Right lobe of liver (tissue), 6 donors: ENCODE results near the gene SLC2A11. TPM values are rescaled to one million over a fixed set of nuclear protein-coding genes. Genes with fewer than 3 reads are reported as not detected.

ENCODE experiments used
- ATAC-seq, 4 donors: fragments of 200-7000 bp; cut with Tn5 transposase; one replicate each; pipeline ENCODE4 v1.9.1; 2020; ENCODE audit warnings: mild to moderate bottlenecking in 4 of 4, moderate library complexity in 4 of 4
- DNase-seq, 3 donors: peaks; one replicate each; pipeline ENCODE4 v3.0.0-alpha.2; 2020
- H3K27ac ChIP-seq, 3 donors: fragments of 200-600 bp; one replicate each; pipeline ENCODE4 v1.8.0; 2022
- H3K27me3 ChIP-seq, 2 donors: fragments of 200-600 bp; one replicate each; pipeline ENCODE4 v1.8.0; 2022
- H3K36me3 ChIP-seq, 4 donors: fragments of 200-600 bp; sonication (generic) in 1 of 4; one replicate each; pipeline versions ENCODE4 v1.5.1 to v1.8.0; 2017 to 2022; ENCODE audit warnings: control low read depth in 1 of 4
- H3K4me1 ChIP-seq, 4 donors: fragments of 200-600 bp; sonication (generic) in 1 of 4; one replicate each; pipeline versions ENCODE4 v1.5.1 to v1.8.0; 2017 to 2022; ENCODE audit warnings: control low read depth in 1 of 4
- H3K4me3 ChIP-seq, 3 donors: fragments of 200-600 bp; one replicate each; pipeline ENCODE4 v1.8.0; 2022
- H3K9me3 ChIP-seq, 4 donors: fragments of 200-600 bp; sonication (generic) in 1 of 4; one replicate each; pipeline versions ENCODE4 v1.5.1 to v1.8.0; 2017 to 2022; ENCODE audit warnings: control low read depth in 1 of 4
- CTCF ChIP-seq, 4 donors: fragments of 200-600 bp in 3 of 4; fragments of 450-650 bp in 1 of 4; IDR thresholded peaks; one replicate each; pipeline versions ENCODE4 v1.5.1 to v1.8.0; 2016 to 2022; ENCODE audit warnings: antibody characterized with exemption in 4 of 4, mild to moderate bottlenecking in 2 of 4
- POLR2A ChIP-seq: fragments of 450-650 bp; IDR thresholded peaks from one replicate; pipeline ENCODE4 v1.6.1; 2017; ENCODE audit warnings: antibody characterized with exemption, mild to moderate bottlenecking
- WGBS: methylation state at CpG from one replicate; pipeline ENCODE4 v1.1.6; 2018; ENCODE audit warnings: low coverage, low lambda C conversion rate; ENCODE audit not compliant: insufficient coverage; ENCODE audit errors: missing lambda C conversion rate; 5-methylcytosine and 5-hydroxymethylcytosine counted together
- intact Hi-C, 2 donors: fragments of 100-400 bp; cut with DNase I; formaldehyde crosslinking; loops; one replicate each; pipeline versions ENCODE4 v1.11.2 to v1.14.1; 2022
- total RNA-seq, 6 experiments: library from RNA; depleted of rRNA in 2 of 6; stranded (reverse); fragments of >200 nt in 2 of 6; fragmentation: NEBNext Ultra II Directional in 3 of 6; extraction: Animal tissue kit (Norgen Biotek cat#: 25700) in 3 of 6; gene quantifications; one replicate each; pipeline versions ENCODE4 v1.1.0 to v1.2.4, GENCODE V29; 2016 to 2023
- donor health status: DM: no; HTN: yes; CAD: no.
- donor health status: DM: no; HTN: no; CAD: no.
- donor health status: DM: no; HTN: no; CAD: no.
- donor health status: DM: no; HTN: yes; CAD: no.
- donor health status: DM: no; HTN: yes; CAD: no.

Gene SLC2A11
- total RNA-seq, 6 experiments from 2014 or later: 2.9 to 7.1 (median 5.0) TPM

DNA sequence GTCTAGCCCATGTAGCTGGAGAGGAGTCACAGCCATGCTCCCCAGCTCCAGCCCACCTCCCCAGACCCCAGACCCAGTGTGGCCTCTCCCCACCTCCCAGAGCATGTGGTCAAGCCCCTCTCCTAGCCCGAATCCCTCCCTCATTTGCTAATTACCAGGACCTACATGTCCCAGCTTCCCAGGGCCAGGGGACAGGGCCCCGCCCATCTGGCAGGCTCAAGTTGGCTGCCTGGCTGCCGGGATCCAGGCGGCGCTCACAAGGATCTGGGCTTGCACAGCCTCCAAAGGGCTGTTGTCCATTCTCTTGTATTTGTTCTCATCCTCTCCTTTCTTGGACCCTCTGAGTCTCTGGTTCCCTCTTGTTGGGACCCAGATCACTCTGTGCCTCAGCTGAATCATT lies 31.9 kb downstream of the SLC2A11 start:
- 41% methylated on average over 3 of the region's 5 CpGs for WGBS
- ATAC-seq (no peak), DNase-seq (no peak)
- H3K36me3 ChIP-seq: no peaks in the 10 kb centered on the region
- H3K4me1 ChIP-seq: peaks cover 0 to 17% (median 4%) of the 10 kb centered on the region in 4 donors
- TF ChIP-seq POLR2A (no peak), CTCF (IDR thresholded peaks at IDR 0.05) (no peak)
- no peaks in the 10 kb centered on the region for H3K9me3 ChIP-seq
- no peak overlapping the region for H3K27ac ChIP-seq
- intact Hi-C loops: no loop called here
- no peaks in the 10 kb centered on the region for H3K27me3 ChIP-seq
- H3K4me3 ChIP-seq: no peak overlapping the region

GRCh38 chr22:23891726-23892125 lies 34.1 kb downstream of the SLC2A11 start:
- Histone ChIP-seq H3K27me3 (no peaks in the 10 kb centered on the region), H3K36me3 (peaks cover 0 to 8% (median 2%) of the 10 kb centered on the region in 4 donors), H3K9me3 (no peaks in the 10 kb centered on the region), H3K4me3 (no peak overlapping the region), H3K4me1 (peaks cover 0 to 31% (median 11%) of the 10 kb centered on the region in 4 donors), H3K27ac (no peak overlapping the region)
- DNase-seq: no peak
- ATAC-seq: no peak
- TF ChIP-seq POLR2A (no peak), CTCF (IDR thresholded peaks at IDR 0.05) (no peak)
- intact Hi-C loops: no loop called here
- WGBS: 78% methylated on average over 5 of the region's 7 CpGs

- Histone ChIP-seq H3K36me3 (peaks cover 0 to 8% (median 3%) of the 10 kb centered on the region in 4 donors), H3K27me3 (no peaks in the 10 kb centered on the region), H3K9me3 (no peaks in the 10 kb centered on the region), H3K4me1 (peaks cover 0 to 31% (median 11%) of the 10 kb centered on the region in 4 donors), H3K4me3 (no peak overlapping the region), H3K27ac (peak overlapping the region in 1 of 3 donors; percentile 89)
- 79% methylated on average over 2 of the region's 2 CpGs for WGBS
- intact Hi-C loops: no loop called here
- ATAC-seq (no peak), DNase-seq (no peak)
- TF ChIP-seq POLR2A: no peak
- TF ChIP-seq CTCF (IDR thresholded peaks at IDR 0.05): no peak
Measured at GRCh38 chr22:23892130-23892529, 34.5 kb downstream of the SLC2A11 start.

DNA sequence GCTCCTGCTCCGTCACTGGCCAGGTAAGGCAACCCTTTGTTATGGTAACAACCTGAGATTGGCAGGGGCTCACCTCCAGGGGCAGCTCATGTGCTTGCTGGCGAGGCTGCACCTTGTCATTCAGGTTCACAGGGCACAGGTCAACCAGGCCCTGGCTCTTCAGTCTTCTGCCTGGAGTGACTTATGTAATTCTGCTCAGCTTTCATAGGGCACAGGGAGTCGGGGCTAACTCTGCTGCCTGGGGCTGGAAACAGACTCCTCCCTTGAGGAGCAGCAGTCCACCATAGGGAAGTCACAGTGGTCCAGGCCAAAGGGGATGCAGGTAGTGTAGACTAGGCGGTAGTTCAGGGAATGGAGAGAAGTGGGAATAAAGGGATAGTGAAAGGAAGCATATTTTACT lies 35.0 kb downstream of the SLC2A11 start:
- no peak for TF ChIP-seq CTCF (IDR thresholded peaks at IDR 0.05)
- no peak for TF ChIP-seq POLR2A
- no peak overlapping the region for H3K4me3 ChIP-seq
- intact Hi-C loops: no loop called here
- H3K9me3 ChIP-seq: no peaks in the 10 kb centered on the region
- ATAC-seq: peak; percentile 21 to 55 (median 39)
- peaks cover 0 to 8% (median 3%) of the 10 kb centered on the region in 4 donors for H3K36me3 ChIP-seq
- DNase-seq: peak; percentile 48 to 87 (median 84)
- H3K27me3 ChIP-seq: no peaks in the 10 kb centered on the region
- WGBS: 40% methylated on average over 3 of the region's 4 CpGs
- peaks cover 0 to 31% (median 11%) of the 10 kb centered on the region in 4 donors for H3K4me1 ChIP-seq
- H3K27ac ChIP-seq: peak overlapping the region; percentile 8 to 91 (median 89)
